Measurements from ENCODE around the gene SDE2.

GRCh38 chr1:225987491-225988316 is 11.4 kb downstream of the SDE2 start:
- TF ChIP-seq, protein P1, sequence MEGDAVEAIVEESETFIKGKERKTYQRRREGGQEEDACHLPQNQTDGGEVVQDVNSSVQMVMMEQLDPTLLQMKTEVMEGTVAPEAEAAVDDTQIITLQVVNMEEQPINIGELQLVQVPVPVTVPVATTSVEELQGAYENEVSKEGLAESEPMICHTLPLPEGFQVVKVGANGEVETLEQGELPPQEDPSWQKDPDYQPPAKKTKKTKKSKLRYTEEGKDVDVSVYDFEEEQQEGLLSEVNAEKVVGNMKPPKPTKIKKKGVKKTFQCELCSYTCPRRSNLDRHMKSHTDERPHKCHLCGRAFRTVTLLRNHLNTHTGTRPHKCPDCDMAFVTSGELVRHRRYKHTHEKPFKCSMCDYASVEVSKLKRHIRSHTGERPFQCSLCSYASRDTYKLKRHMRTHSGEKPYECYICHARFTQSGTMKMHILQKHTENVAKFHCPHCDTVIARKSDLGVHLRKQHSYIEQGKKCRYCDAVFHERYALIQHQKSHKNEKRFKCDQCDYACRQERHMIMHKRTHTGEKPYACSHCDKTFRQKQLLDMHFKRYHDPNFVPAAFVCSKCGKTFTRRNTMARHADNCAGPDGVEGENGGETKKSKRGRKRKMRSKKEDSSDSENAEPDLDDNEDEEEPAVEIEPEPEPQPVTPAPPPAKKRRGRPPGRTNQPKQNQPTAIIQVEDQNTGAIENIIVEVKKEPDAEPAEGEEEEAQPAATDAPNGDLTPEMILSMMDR (IDR thresholded peaks at IDR 0.05), result peak; percentile 59 to 79 (median 76)
- no peak for TF ChIP-seq POLR2A (IDR thresholded peaks at IDR 0.05)

Measured in right lobe of liver (tissue), 4 donors.